GM12878 (cell line): ENCODE measurements around the gene ARHGEF1. TPM values are rescaled to one million over a fixed set of nuclear protein-coding genes. Genes with fewer than 3 reads are reported as not detected.
A peak's percentile ranks its signal among the peaks of the same experiment; 100 is the strongest.

Experiments used
- ATAC-seq: fragments of 200-7000 bp; cut with Tn5 transposase; 3 replicates; pipeline ENCODE4 v1.9.1; 2020; ENCODE audit warnings: mild to moderate bottlenecking, moderate library complexity
- BruUV-seq: library from RNA; stranded (reverse); fragments of 400-500 nt; replicated peaks from 2 replicates; lab custom pipeline; 2021; lab: Mats Ljungman, UMichigan
- CTCF ChIA-PET: fragments of 300-600 bp; sonication (Branson Sonifier 250); formaldehyde crosslinking; extraction: SDS; loops from one replicate; lab custom pipeline; 2021; ENCODE audit warnings: inconsistent platforms; lab: Yijun Ruan, JAX
- POLR2A ChIA-PET: fragments of 350-600 bp; formaldehyde crosslinking; extraction: SDS; loops from one replicate; lab custom pipeline; 2021; ENCODE audit warnings: inconsistent platforms; lab: Charles Lee
- RAD21 ChIA-PET: fragments of 300-600 bp; sonication (Branson Sonifier 250); formaldehyde crosslinking; loops from one replicate; lab custom pipeline; 2023; ENCODE audit warnings: antibody characterized with exemption; ENCODE audit not compliant: unreplicated experiment; lab: Charles Lee
- SMC1A ChIA-PET: fragments of 300-600 bp; sonication (Branson Sonifier 250); formaldehyde crosslinking; loops from one replicate; lab custom pipeline; 2023; ENCODE audit not compliant: unreplicated experiment, uncharacterized antibody; lab: Charles Lee
- DNase-seq: peaks from one replicate; pipeline ENCODE4 v3.0.0-alpha.2; 2011; ENCODE audit warnings: low read depth, low spot score
- FAIRE-seq: peaks from 3 replicates; lab custom pipeline; 2011; peaks lifted over from hg19 to GRCh38; lab: Jason Lieb, UNC
- H2AFZ ChIP-seq: 2 replicates; pipeline ENCODE4 v1.6.0; 2011; ENCODE audit warnings: low read depth, low read length, control low read depth; ENCODE audit not compliant: control insufficient read depth
- H3K27ac ChIP-seq: 2 replicates; pipeline ENCODE4 v1.5.1; 2011; ENCODE audit warnings: control low read depth; ENCODE audit not compliant: control insufficient read depth, insufficient read depth
- H3K27me3 ChIP-seq, 2 experiments: replicated peaks in 1 of 2; 2 replicates each; pipeline versions ENCODE4 v1.6.0 to v1.6.1; 2011; ENCODE audit warnings: low read length in 1 of 2; ENCODE audit not compliant: control insufficient read depth in 2 of 2, insufficient read depth in 2 of 2
- H3K36me3 ChIP-seq, 2 experiments: 2 replicates each; pipeline ENCODE4 v1.5.1; 2011; ENCODE audit warnings: low read length in 1 of 2; ENCODE audit not compliant: control insufficient read depth in 2 of 2, insufficient read depth in 2 of 2
- H3K4me1 ChIP-seq: 2 replicates; pipeline ENCODE4 v1.6.1; 2011; ENCODE audit warnings: mild to moderate bottlenecking, low read length, moderate library complexity, mixed read lengths; ENCODE audit not compliant: control insufficient read depth, insufficient read depth
- H3K4me2 ChIP-seq: 2 replicates; pipeline ENCODE4 v1.6.0; 2011; ENCODE audit warnings: control low read depth; ENCODE audit not compliant: control insufficient read depth, insufficient read depth
- H3K4me3 ChIP-seq: fragments of 200-600 bp; sonication (generic); 2 replicates; pipeline ENCODE4 v1.5.1; 2016
- H3K79me2 ChIP-seq: 2 replicates; pipeline ENCODE4 v1.6.0; 2011; ENCODE audit warnings: low read length; ENCODE audit not compliant: control insufficient read depth, insufficient read depth
- H3K9ac ChIP-seq: 2 replicates; pipeline ENCODE4 v1.8.0; 2011; ENCODE audit warnings: low read length, control low read depth, mixed read lengths; ENCODE audit not compliant: control insufficient read depth, insufficient read depth
- H3K9me3 ChIP-seq: replicated peaks from 3 replicates; pipeline ENCODE4 v1.5.1; 2011; ENCODE audit warnings: mild to moderate bottlenecking, low read length; ENCODE audit not compliant: control insufficient read depth, insufficient read depth
- H4K20me1 ChIP-seq: 2 replicates; pipeline ENCODE4 v1.6.0; 2011; ENCODE audit not compliant: control insufficient read depth, insufficient read depth
- CHD4 ChIP-seq: fragments of 200-600 bp; sonication (generic); IDR thresholded peaks from 2 replicates; pipeline ENCODE4 v1.6.1; 2016; ENCODE audit warnings: mild to moderate bottlenecking
- ETV6 ChIP-seq, 2 experiments: fragments of 450-650 bp in 1 of 2; IDR thresholded peaks in 1 of 2; conservative IDR thresholded peaks in 1 of 2; 2 replicates each; pipeline ENCODE4 v1.6.1; 2014; ENCODE audit warnings: antibody characterized with exemption in 1 of 2, borderline replicate concordance in 1 of 2, low read depth in 1 of 2, mild to moderate bottlenecking in 1 of 2, moderate library complexity in 1 of 2
- GATAD2B ChIP-seq: fragments of 450-650 bp; conservative IDR thresholded peaks from 2 replicates; pipeline ENCODE4 v1.6.1; 2017; ENCODE audit warnings: low read depth, mild to moderate bottlenecking, moderate library complexity
- HDGF ChIP-seq: fragments of 450-650 bp; IDR thresholded peaks from 2 replicates; pipeline ENCODE4 v1.6.1; 2016; ENCODE audit warnings: antibody characterized with exemption
- KLF5 ChIP-seq: fragments of 450-650 bp; IDR thresholded peaks from 2 replicates; pipeline ENCODE4 v1.6.1; 2014; ENCODE audit warnings: mild to moderate bottlenecking; ENCODE audit not compliant: partially characterized antibody
- MTA3 ChIP-seq: IDR thresholded peaks from 2 replicates; pipeline ENCODE4 v1.6.1; 2012; ENCODE audit warnings: low read length, inconsistent platforms, borderline replicate concordance
- SREBF1 ChIP-seq: IDR thresholded peaks from 2 replicates; pipeline ENCODE4 v1.6.1; 2012; ENCODE audit warnings: mild to moderate bottlenecking, low read length
- TARDBP ChIP-seq: IDR thresholded peaks from 2 replicates; pipeline ENCODE4 v1.6.1; 2016; ENCODE audit warnings: borderline replicate concordance
- ZNF274 ChIP-seq: IDR thresholded peaks from one replicate; pipeline ENCODE4 v1.8.0; 2011; ENCODE audit not compliant: insufficient read length, insufficient read depth
- ZSCAN29 ChIP-seq: fragments of 450-650 bp; IDR thresholded peaks from 2 replicates; pipeline ENCODE4 v1.6.1; 2017; ENCODE audit warnings: mild to moderate bottlenecking, moderate library complexity
- WGBS: methylation state at CpG from one replicate; pipeline ENCODE4 v1.1.6; 2016; ENCODE audit warnings: low lambda C conversion rate; ENCODE audit not compliant: insufficient replicate concordance, insufficient coverage; ENCODE audit errors: missing lambda C conversion rate; 5-methylcytosine and 5-hydroxymethylcytosine counted together
- in situ Hi-C: fragments of 300-500 bp; cut with MboI; formaldehyde crosslinking; loops from 9 replicates; pipeline ENCODE4 v1.14.3; 2018; ENCODE audit warnings: mixed read lengths
- intact Hi-C: fragments of 100-400 bp; cut with micrococcal nuclease; formaldehyde crosslinking; loops from one replicate; pipeline ENCODE4 v1.14.2; 2022; ENCODE audit not compliant: unreplicated experiment
- polyA plus RNA-seq, 11 experiments: library from polyadenylated mRNA; depleted of rRNA in 4 of 11; unstranded in 6 of 11; stranded (reverse) in 5 of 11; fragments of >200 nt; fragmentation: Nextera tagmentation in 4 of 11; fragmentation: Illumina TruSeq in 1 of 11; extraction: Ambion mirVana in 4 of 11; extraction: Trizol in 1 of 11; gene quantifications; 1 replicate in 1 of 11; 2 replicates in 10 of 11; pipeline versions ENCODE4 v1.2.1 to v1.2.3, GENCODE V29; 2011 to 2016; ENCODE audit warnings: inconsistent platforms in 2 of 11, missing spikeins in 2 of 11, low read depth in 1 of 11
- total RNA-seq, 4 experiments: library from RNA; depleted of rRNA in 3 of 4; stranded (reverse); fragments of >200 nt in 3 of 4; fragmentation: Illumina TruSeq in 1 of 4; extraction: Trizol in 1 of 4; gene quantifications; 2 replicates each; pipeline versions ENCODE4 v1.2.1 to v1.2.3, GENCODE V29; 2013 to 2021
- TF ChIP-seq, protein P1 (sequence below): fragments of 450-650 bp; formaldehyde crosslinking; IDR thresholded peaks from 2 replicates; pipeline ENCODE4 v1.4.0; 2020; ENCODE audit warnings: mild to moderate bottlenecking, moderate library complexity
- TF ChIP-seq, protein P2 (sequence below): IDR thresholded peaks from 2 replicates; pipeline ENCODE4 v1.6.1; 2011; ENCODE audit warnings: borderline replicate concordance, low read depth, mild to moderate bottlenecking, moderate library complexity, low read length; ENCODE audit not compliant: insufficient read depth, poor library complexity, severe bottlenecking
- TF ChIP-seq, protein P3 (sequence below): fragments of 450-650 bp; IDR thresholded peaks from 2 replicates; pipeline ENCODE4 v1.6.1; 2018; ENCODE audit warnings: mild to moderate bottlenecking, low read depth, moderate library complexity; ENCODE audit not compliant: partially characterized antibody

The ARHGEF1 gene
- total and polyA plus RNA-seq, 10 of the 15 experiments (the other 5 are each of a cell fraction or from before 2014, with no cell fraction given): 1.2 to 207 (median 53.9) TPM

DNA sequence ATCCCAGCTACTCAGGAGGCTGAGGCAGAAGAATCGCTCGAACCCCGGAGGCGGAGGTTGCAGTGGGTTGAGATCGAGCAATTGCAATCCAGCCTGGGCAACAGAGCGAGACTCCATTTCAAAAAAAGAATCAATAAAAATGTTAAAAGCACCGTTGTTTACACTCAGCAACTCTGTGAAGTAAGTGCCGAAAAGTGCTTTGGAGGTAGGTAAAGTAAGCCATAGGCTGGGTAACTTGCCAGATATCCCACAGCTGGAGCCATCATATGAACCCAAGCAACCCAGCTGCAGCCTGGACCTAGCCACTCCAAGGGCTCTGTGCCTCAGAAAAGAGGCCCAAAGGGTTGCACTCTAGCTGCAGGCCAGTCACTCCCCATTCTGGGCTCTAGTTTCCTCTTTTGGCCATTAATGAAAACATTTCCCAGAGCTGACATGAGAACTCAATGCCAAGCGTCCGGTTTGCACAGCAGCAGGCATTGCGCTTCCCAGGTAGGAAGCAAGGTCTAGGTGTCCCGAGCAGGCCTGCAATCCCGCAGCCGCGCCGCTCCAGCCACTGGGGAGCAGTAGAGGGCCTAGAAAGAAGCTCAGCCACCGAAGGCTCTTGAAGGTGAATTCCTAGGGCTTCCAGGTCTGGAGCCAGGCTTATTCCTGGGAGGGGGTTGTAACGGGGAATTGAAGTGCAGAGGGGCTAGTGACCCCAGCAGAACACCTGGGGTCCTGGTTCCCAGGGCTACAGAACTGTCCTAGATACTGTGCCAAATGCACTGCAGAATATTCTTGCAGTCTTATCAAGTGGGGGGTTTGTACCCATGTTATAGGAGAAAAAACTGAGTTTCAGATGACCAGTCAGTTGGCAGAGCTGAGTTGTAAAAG lies 10.0 kb upstream of the ARHGEF1 start:
- H4K20me1 ChIP-seq: peaks cover 4% of the 10 kb centered on the region
- ChIA-PET CTCF (interaction anchor here (0.6 to 9.0 kb wide), 15 partner anchors 9 to 393 kb away, joined by 3 to 136 read pairs (median 12); partner anchors contain the start of genes ARHGEF1, ERFL, RABAC1 and RPS19), RAD21 (interaction anchor here (0.6 to 8.7 kb wide), 13 partner anchors 10 to 85 kb away, joined by 3 to 120 read pairs (median 6); partner anchors contain the start of genes ARHGEF1, ERFL, RABAC1 and RPS19), SMC1A (interaction anchor here (0.7 to 8.2 kb wide), 11 partner anchors 10 to 85 kb away, joined by 3 to 57 read pairs (median 12); partner anchors contain the start of gene RPS19), POLR2A (interaction anchor here (0.6 to 6.6 kb wide), 9 partner anchors 10 to 79 kb away, joined by 3 to 90 read pairs (median 7); partner anchors contain the start of gene RPS19)
- no peak overlapping the region for H3K4me3 ChIP-seq
- peaks cover 17 to 20% of the 10 kb centered on the region in 2 experiments for H3K36me3 ChIP-seq
- intact Hi-C loops: loop anchor here (1.0 kb wide), 2 partner anchors 62 to 78 kb away; no protein-coding TSS in a partner anchor
- no TSS peak for BruUV-seq
- H3K4me2 ChIP-seq: no peak overlapping the region
- H3K27me3 ChIP-seq: no peaks in the 10 kb centered on the region
- peaks cover 77% of the 10 kb centered on the region for H3K4me1 ChIP-seq
- H2AFZ ChIP-seq: no peak overlapping the region
- 31% methylated on average over 18 of the region's 18 CpGs for WGBS
- peaks cover 27% of the 10 kb centered on the region for H3K79me2 ChIP-seq
- no peak overlapping the region for H3K9ac ChIP-seq
- H3K27ac ChIP-seq: peak overlapping the region; percentile 72
- DNase-seq (no peak), FAIRE-seq (no peak), ATAC-seq (peak; percentile 11; the same call in 2 of the 3 replicates)
- in situ Hi-C loops: loop anchor here (5.0 kb wide), 1 partner anchor 74 kb away; no protein-coding TSS in a partner anchor
- H3K9me3 ChIP-seq: no peaks in the 10 kb centered on the region
- TF ChIP-seq ETV6 (conservative IDR thresholded peaks at IDR 0.05 in 1 of 2, IDR thresholded peaks at IDR 0.05 in 1 of 2; ENCODE audit: borderline replicate concordance in 1 of 2, low read depth in 1 of 2): 0 out of 4 replicates have a peak, but pooled peaks of 1 of the 2 experiments have one; percentile 10
- TF ChIP-seq TARDBP: no peak
- TF ChIP-seq, protein P1, sequence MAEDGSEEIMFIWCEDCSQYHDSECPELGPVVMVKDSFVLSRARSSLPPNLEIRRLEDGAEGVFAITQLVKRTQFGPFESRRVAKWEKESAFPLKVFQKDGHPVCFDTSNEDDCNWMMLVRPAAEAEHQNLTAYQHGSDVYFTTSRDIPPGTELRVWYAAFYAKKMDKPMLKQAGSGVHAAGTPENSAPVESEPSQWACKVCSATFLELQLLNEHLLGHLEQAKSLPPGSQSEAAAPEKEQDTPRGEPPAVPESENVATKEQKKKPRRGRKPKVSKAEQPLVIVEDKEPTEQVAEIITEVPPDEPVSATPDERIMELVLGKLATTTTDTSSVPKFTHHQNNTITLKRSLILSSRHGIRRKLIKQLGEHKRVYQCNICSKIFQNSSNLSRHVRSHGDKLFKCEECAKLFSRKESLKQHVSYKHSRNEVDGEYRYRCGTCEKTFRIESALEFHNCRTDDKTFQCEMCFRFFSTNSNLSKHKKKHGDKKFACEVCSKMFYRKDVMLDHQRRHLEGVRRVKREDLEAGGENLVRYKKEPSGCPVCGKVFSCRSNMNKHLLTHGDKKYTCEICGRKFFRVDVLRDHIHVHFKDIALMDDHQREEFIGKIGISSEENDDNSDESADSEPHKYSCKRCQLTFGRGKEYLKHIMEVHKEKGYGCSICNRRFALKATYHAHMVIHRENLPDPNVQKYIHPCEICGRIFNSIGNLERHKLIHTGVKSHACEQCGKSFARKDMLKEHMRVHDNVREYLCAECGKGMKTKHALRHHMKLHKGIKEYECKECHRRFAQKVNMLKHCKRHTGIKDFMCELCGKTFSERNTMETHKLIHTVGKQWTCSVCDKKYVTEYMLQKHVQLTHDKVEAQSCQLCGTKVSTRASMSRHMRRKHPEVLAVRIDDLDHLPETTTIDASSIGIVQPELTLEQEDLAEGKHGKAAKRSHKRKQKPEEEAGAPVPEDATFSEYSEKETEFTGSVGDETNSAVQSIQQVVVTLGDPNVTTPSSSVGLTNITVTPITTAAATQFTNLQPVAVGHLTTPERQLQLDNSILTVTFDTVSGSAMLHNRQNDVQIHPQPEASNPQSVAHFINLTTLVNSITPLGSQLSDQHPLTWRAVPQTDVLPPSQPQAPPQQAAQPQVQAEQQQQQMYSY: no peak
- TF ChIP-seq MTA3: peak; percentile 69; the same call in 1 of the 2 replicates
- TF ChIP-seq KLF5: no peak
- no peak for TF ChIP-seq CHD4
- peak; percentile 36; the same call in 1 of the 2 replicates for TF ChIP-seq GATAD2B
- TF ChIP-seq, protein P2, sequence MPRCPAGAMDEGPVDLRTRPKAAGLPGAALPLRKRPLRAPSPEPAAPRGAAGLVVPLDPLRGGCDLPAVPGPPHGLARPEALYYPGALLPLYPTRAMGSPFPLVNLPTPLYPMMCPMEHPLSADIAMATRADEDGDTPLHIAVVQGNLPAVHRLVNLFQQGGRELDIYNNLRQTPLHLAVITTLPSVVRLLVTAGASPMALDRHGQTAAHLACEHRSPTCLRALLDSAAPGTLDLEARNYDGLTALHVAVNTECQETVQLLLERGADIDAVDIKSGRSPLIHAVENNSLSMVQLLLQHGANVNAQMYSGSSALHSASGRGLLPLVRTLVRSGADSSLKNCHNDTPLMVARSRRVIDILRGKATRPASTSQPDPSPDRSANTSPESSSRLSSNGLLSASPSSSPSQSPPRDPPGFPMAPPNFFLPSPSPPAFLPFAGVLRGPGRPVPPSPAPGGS: peak; percentile 64
- TF ChIP-seq HDGF: no peak
- TF ChIP-seq, protein P3, sequence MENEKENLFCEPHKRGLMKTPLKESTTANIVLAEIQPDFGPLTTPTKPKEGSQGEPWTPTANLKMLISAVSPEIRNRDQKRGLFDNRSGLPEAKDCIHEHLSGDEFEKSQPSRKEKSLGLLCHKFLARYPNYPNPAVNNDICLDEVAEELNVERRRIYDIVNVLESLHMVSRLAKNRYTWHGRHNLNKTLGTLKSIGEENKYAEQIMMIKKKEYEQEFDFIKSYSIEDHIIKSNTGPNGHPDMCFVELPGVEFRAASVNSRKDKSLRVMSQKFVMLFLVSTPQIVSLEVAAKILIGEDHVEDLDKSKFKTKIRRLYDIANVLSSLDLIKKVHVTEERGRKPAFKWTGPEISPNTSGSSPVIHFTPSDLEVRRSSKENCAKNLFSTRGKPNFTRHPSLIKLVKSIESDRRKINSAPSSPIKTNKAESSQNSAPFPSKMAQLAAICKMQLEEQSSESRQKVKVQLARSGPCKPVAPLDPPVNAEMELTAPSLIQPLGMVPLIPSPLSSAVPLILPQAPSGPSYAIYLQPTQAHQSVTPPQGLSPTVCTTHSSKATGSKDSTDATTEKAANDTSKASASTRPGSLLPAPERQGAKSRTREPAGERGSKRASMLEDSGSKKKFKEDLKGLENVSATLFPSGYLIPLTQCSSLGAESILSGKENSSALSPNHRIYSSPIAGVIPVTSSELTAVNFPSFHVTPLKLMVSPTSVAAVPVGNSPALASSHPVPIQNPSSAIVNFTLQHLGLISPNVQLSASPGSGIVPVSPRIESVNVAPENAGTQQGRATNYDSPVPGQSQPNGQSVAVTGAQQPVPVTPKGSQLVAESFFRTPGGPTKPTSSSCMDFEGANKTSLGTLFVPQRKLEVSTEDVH: peak; percentile 49
- TF ChIP-seq ZSCAN29: no peak
- TF ChIP-seq ZNF274: no peak
- TF ChIP-seq SREBF1: no peak
